Panc1 (cell line): Measurements from ENCODE around the gene TMCO4.

Source experiments
- CTCF ChIP-seq: fragments of 450-650 bp; IDR thresholded peaks from 2 replicates; pipeline ENCODE4 v1.5.1; 2017; ENCODE audit warnings: mild to moderate bottlenecking
- POLR2AphosphoS5 ChIP-seq: IDR thresholded peaks from 2 replicates; pipeline ENCODE4 v1.6.1; 2012; ENCODE audit warnings: mild to moderate bottlenecking, low read depth, low read length, moderate library complexity
- TCF7L2 ChIP-seq: IDR thresholded peaks from 2 replicates; pipeline ENCODE4 v1.6.1; 2011; ENCODE audit warnings: mild to moderate bottlenecking, low read depth, low read length, inconsistent platforms

- TF ChIP-seq CTCF: no peak
- TF ChIP-seq POLR2AphosphoS5: no peak
- no peak for TF ChIP-seq TCF7L2
These were observed 96.4 kb downstream of the TMCO4 start for GRCh38 chr1:19703280-19703679.
